Kidney epithelial cell (primary cell): Measurements from ENCODE around the gene GFPT2. TPM values are rescaled to one million over a fixed set of nuclear protein-coding genes. Genes with fewer than 3 reads are reported as not detected.

Source experiments
- DNase-seq: peaks from one replicate; pipeline ENCODE4 v3.0.0-alpha.2; 2010; ENCODE audit warnings: low read depth
- H3K27me3 ChIP-seq: 2 replicates; pipeline ENCODE4 v1.6.0; 2011; ENCODE audit warnings: low read length; ENCODE audit not compliant: control insufficient read depth, insufficient read depth
- H3K36me3 ChIP-seq: 2 replicates; pipeline ENCODE4 v1.5.1; 2011; ENCODE audit warnings: low read length; ENCODE audit not compliant: control insufficient read depth, insufficient read depth
- H3K4me3 ChIP-seq: 2 replicates; pipeline ENCODE4 v1.5.1; 2011; ENCODE audit warnings: low read depth, mild to moderate bottlenecking, control low read depth, low read length
- CTCF ChIP-seq: IDR thresholded peaks from 2 replicates; pipeline ENCODE4 v1.5.1; 2011; ENCODE audit warnings: mild to moderate bottlenecking, moderate library complexity, low read length, control low read depth, inconsistent platforms; ENCODE audit not compliant: insufficient read depth, poor library complexity, severe bottlenecking
- total RNA-seq: library from RNA; depleted of rRNA; stranded (reverse); fragments of >200 nt; gene quantifications from 2 replicates; pipeline ENCODE4 v1.2.3, GENCODE V29; 2015

GFPT2 gene
- total RNA-seq, 1 donor from 2014 or later = 7.7 TPM

DNA sequence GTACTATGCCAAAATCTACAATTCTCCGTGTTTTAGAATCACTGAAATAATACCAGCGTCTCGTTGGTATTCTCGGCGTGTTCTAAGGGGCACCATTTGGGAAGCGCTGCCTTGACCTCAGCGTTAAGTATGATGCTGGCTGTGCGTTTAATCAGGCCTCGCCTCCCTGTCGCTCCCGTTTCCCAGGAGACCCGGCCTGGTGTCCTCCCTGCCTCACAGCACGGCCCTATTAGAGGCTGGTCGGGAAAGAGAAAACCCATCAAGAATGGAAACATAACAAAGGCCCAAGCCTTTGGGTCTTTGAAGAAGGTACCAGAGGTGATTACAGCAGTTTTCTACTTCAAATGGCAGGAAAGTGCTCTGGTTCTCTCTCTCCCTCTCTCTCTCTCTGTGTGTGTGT, 30.0 kb downstream of the GFPT2 start:
- Histone ChIP-seq H3K27me3 (no peaks in the 10 kb centered on the region), H3K4me3 (no peak overlapping the region), H3K36me3 (no peaks in the 10 kb centered on the region)
- no peak for DNase-seq
- TF ChIP-seq CTCF = no peak

DNA sequence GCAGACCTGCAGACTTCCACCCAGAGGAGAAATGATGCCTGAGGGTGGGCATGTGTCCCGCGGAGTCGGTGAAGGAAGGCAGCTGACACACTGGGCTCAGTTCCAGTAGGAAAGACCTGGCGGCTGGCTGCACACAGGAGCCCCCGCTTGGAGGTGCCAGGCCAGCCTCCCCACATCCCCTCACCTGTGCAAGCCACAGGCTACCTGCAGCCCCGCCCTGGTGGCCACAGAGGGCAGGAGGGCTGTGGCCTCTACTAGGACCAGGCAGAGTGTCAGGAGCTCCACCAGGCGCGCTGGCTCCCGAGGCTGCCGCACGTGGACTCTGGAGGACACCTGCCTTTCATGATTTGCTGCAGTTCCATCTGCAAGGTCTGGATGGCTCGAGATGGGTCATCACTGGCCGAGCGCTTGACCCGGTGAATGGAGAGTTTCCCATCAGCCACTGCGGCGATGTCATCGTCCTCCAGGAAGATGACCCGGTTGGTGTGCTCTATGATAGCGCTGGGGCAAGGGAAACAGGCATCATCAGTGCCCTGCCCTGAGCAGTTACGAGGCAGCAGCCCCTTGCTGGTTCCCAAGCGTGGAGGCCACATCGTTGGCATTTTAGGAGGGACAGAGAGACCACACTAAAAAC, 34.6 kb downstream of the GFPT2 start:
- TF ChIP-seq CTCF = no peak
- H3K4me3 ChIP-seq = no peak overlapping the region
- H3K27me3 ChIP-seq = no peaks in the 10 kb centered on the region
- no peak for DNase-seq
- no peaks in the 10 kb centered on the region for H3K36me3 ChIP-seq

DNA sequence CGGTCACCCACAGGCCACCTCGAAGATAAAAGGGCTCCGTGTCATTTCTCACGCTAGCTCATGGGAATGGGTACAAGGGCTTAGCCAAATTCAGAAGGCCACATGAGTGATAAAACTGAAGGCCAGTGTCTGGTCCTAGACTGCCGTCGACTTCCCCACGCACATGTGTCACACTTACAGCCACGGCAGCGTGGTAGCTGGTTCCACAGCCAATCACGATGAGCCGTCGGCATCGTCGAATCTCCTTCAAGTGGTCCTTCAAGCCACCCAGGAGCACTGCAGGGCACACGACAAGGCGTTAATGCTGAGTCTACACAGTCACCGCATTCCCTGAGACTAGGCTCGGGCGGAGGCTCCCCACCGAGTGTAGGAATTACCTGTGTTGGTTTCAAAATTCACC, 36.5 kb downstream of the GFPT2 start:
- Histone ChIP-seq H3K27me3 (no peaks in the 10 kb centered on the region), H3K4me3 (no peak overlapping the region), H3K36me3 (no peaks in the 10 kb centered on the region)
- TF ChIP-seq CTCF = no peak
- DNase-seq = no peak

GRCh38 chr5:180315762-180316212, 37.3 kb downstream of the GFPT2 start:
- Histone ChIP-seq H3K4me3 (no peak overlapping the region), H3K27me3 (no peaks in the 10 kb centered on the region), H3K36me3 (no peaks in the 10 kb centered on the region)
- TF ChIP-seq CTCF = peak; percentile 89
- DNase-seq = no peak

DNA sequence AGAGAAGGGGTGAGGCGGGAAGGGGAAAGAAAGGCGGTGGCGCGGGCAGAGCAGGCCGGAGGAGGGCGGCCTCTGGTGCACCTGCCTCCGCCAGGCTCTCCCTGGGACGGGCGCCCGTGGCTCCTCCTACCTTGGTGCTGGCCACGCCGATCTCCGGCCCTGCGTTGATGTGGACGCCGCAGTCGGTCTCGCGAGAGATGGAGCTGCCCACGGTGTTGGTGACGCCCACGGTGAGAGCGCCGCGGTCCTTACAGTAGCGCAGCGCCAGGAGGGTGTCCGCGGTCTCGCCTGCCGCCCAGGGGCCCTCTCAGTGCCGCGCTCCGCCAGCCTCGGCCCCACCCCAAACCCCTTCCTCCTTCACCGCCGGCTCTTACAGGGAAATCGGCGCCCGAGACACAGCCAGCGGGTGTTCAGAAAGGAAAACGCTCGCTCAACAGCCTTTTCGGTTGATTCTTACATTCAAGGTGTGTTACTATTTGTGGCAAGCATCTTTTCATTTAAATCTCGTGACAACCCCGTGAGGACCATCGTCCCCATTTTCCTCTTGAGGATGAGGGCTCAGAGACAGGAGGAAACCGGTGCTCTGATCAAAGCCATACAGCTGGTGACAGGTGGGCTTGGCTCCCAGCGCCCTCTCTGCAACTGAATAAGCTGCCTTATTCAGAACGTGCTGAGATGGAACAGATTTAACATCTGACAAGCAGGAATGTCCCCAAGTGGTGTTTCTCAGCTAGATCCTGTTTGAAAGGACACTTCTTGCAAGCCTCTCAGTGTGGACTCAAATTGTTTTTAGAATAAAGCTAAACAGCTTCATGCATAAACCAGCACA, 39.2 kb downstream of the GFPT2 start:
- no peak for DNase-seq

More for the DNA sequence above, 39.2 kb downstream of the GFPT2 start:
- Histone ChIP-seq H3K4me3 (peak overlapping the region; percentile 50), H3K36me3 (no peaks in the 10 kb centered on the region), H3K27me3 (no peaks in the 10 kb centered on the region)
- no peak for TF ChIP-seq CTCF
